ENCODE results near the gene BACE1-AS.

- TF ChIP-seq EZH2 (IDR thresholded peaks at IDR 0.05; ENCODE audit: low read length, unreplicated experiment), result no peak
- TF ChIP-seq, protein P1, sequence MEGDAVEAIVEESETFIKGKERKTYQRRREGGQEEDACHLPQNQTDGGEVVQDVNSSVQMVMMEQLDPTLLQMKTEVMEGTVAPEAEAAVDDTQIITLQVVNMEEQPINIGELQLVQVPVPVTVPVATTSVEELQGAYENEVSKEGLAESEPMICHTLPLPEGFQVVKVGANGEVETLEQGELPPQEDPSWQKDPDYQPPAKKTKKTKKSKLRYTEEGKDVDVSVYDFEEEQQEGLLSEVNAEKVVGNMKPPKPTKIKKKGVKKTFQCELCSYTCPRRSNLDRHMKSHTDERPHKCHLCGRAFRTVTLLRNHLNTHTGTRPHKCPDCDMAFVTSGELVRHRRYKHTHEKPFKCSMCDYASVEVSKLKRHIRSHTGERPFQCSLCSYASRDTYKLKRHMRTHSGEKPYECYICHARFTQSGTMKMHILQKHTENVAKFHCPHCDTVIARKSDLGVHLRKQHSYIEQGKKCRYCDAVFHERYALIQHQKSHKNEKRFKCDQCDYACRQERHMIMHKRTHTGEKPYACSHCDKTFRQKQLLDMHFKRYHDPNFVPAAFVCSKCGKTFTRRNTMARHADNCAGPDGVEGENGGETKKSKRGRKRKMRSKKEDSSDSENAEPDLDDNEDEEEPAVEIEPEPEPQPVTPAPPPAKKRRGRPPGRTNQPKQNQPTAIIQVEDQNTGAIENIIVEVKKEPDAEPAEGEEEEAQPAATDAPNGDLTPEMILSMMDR (conservative IDR thresholded peaks at IDR 0.05; ENCODE audit: low read depth, low read length), result no peak
These were observed 43.8 kb downstream of the BACE1-AS start for GRCh38 chr11:117334896-117335295.
